Lung (tissue), 12 donors: ENCODE results near the gene BAG5. TPM values are rescaled to one million over a fixed set of nuclear protein-coding genes. Genes with fewer than 3 reads are reported as not detected.

Experiments used
- ATAC-seq: fragments of 200-7000 bp; cut with Tn5 transposase; one replicate; pipeline ENCODE4 v1.9.1; 2020; ENCODE audit warnings: moderate number of reproducible peaks; ENCODE audit not compliant: insufficient read depth, low FRiP score
- DNase-seq, 3 donors: peaks; one replicate each; pipeline ENCODE4 v3.0.0-alpha.2; 2013 to 2017
- H3K27ac ChIP-seq, 2 donors: one replicate each; pipeline ENCODE4 v1.5.1; 2013; ENCODE audit warnings: mild to moderate bottlenecking in 2 of 2, moderate library complexity in 2 of 2, control low read depth in 1 of 2, inconsistent platforms in 1 of 2, low read depth in 1 of 2, low read length in 1 of 2
- H3K27me3 ChIP-seq, 3 donors: one replicate each; pipeline ENCODE4 v1.5.1; 2013; ENCODE audit warnings: low read length in 2 of 3; ENCODE audit not compliant: control insufficient read depth in 3 of 3, insufficient read depth in 3 of 3
- H3K36me3 ChIP-seq, 4 donors: one replicate each; pipeline ENCODE4 v1.5.1; 2013; ENCODE audit warnings: low read length in 4 of 4, mild to moderate bottlenecking in 1 of 4, moderate library complexity in 1 of 4; ENCODE audit not compliant: control insufficient read depth in 4 of 4, insufficient read depth in 4 of 4
- H3K4me1 ChIP-seq, 5 donors: one replicate each; pipeline ENCODE4 v1.5.1; 2013; ENCODE audit warnings: low read length in 5 of 5, mild to moderate bottlenecking in 2 of 5, moderate library complexity in 1 of 5; ENCODE audit not compliant: control insufficient read depth in 5 of 5, insufficient read depth in 5 of 5
- H3K4me3 ChIP-seq: one replicate; pipeline ENCODE4 v1.5.1; 2013; ENCODE audit warnings: mild to moderate bottlenecking, control low read depth, moderate library complexity
- H3K9ac ChIP-seq, 2 donors: one replicate each; pipeline ENCODE4 v1.5.1; 2013; ENCODE audit warnings: low read length in 2 of 2, control low read depth in 1 of 2; ENCODE audit not compliant: insufficient read depth in 1 of 2
- H3K9me3 ChIP-seq, 4 donors: one replicate each; pipeline ENCODE4 v1.5.1; 2013; ENCODE audit warnings: low read length in 3 of 4, mild to moderate bottlenecking in 1 of 4, moderate library complexity in 1 of 4; ENCODE audit not compliant: control insufficient read depth in 4 of 4, insufficient read depth in 3 of 4
- WGBS, 2 donors: extraction: QIAGEN DNeasy Blood & Tissue Kit; methylation state at CpG; one replicate each; pipeline ENCODE4 v1.1.7; 2013; 5-methylcytosine and 5-hydroxymethylcytosine counted together
- polyA plus RNA-seq, 2 donors: library from polyadenylated mRNA; stranded (reverse); fragments of 200-250 nt; gene quantifications; one replicate each; pipeline ENCODE4 v1.2.1, GENCODE V29; 2013
- total RNA-seq, 2 donors: library from RNA; depleted of rRNA in 1 of 2; stranded (reverse); fragments of >200 nt in 1 of 2; gene quantifications; one replicate each; pipeline ENCODE4 v1.2.1, GENCODE V29; 2014 to 2021
- TF ChIP-seq, protein P1 (sequence below): IDR thresholded peaks from 2 replicates; pipeline ENCODE4 v1.5.1; 2012; ENCODE audit warnings: mild to moderate bottlenecking; ENCODE audit errors: control extremely low read depth, extremely low read depth
- donor health status: control.
- donor health status: control.
- donor health status: Bipolar disorder and iron deficiency.
- donor health status: healthy.
- donor health status: DM: yes; HTN: yes; CAD: no.

Gene BAG5
- total and polyA plus RNA-seq, 4 donors = 8.7 to 26.0 (median 18.5) TPM

DNA sequence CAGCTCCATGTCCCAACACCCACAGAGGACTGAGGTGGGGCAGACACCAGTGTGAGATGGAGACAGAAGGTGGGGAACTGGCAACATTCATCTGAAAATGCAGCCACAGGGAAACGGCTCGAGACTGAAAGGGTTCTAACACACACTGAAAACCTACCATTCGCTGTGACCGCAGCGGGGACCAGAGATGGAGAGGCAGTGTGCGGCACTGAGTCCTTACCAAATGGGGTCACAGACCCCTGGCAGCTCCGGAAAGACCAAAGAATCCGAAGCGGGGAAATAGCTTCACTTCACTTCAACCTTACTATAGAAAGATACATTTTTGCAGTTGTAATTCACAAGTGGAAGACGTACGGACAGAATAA, 9.6 kb downstream of the BAG5 start:
- H3K36me3 ChIP-seq = peaks cover 0 to 2% (median 0%) of the 10 kb centered on the region in 4 donors
- H3K4me3 ChIP-seq = no peak overlapping the region
- ATAC-seq (no peak), DNase-seq (no peak)
- 95 to 96% methylated on average over 11 of the region's 11 CpGs for WGBS, 2 donors
- peak overlapping the region; percentile 51 to 90 for H3K27ac ChIP-seq
- H3K9me3 ChIP-seq = no peaks in the 10 kb centered on the region
- H3K9ac ChIP-seq = no peak overlapping the region
- H3K4me1 ChIP-seq = peaks cover 0 to 17% (median 14%) of the 10 kb centered on the region in 5 donors
- TF ChIP-seq, protein P1, sequence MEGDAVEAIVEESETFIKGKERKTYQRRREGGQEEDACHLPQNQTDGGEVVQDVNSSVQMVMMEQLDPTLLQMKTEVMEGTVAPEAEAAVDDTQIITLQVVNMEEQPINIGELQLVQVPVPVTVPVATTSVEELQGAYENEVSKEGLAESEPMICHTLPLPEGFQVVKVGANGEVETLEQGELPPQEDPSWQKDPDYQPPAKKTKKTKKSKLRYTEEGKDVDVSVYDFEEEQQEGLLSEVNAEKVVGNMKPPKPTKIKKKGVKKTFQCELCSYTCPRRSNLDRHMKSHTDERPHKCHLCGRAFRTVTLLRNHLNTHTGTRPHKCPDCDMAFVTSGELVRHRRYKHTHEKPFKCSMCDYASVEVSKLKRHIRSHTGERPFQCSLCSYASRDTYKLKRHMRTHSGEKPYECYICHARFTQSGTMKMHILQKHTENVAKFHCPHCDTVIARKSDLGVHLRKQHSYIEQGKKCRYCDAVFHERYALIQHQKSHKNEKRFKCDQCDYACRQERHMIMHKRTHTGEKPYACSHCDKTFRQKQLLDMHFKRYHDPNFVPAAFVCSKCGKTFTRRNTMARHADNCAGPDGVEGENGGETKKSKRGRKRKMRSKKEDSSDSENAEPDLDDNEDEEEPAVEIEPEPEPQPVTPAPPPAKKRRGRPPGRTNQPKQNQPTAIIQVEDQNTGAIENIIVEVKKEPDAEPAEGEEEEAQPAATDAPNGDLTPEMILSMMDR = no peak
- H3K27me3 ChIP-seq = no peaks in the 10 kb centered on the region

DNA sequence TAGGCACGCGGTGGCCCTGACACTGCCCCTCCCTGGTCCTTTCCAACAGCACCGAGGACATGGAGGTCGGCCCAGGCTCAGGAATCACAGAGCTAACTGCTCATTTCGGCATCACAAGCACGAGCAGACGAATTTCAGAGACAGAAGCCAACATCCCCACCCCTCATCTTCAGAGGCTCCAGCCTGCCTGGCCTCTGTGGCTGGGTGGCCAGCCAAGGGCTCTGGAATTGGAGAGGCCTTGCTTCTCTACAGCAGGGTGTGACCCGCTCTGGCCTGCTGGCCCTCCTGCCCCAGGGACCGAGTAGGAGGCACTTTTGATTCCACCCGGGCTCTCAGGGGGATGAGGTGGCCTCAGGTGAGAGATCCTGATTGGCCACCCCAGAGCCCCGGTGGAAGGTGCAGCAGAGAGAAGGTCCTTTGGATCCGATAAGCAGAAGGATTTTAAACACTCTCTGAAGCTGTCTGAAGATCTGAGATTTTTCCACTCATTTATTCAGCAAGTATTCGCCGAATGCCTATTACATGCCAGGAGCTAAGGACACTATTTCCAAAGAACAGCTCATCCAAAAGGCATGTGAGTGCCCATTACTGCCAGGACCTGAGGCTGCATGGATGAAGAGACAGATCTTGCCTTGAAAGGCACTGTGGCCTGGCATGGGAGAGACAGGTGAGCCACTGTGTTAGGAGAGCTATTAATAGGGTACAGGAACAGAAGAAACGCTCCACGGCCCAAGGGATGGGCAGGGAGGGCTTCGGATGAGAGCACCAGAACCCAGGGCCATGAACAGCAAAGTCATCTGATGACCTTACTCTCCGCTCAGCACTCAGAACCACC, 10.2 kb downstream of the BAG5 start:
- 63 to 79% methylated on average over 18 of the region's 18 CpGs for WGBS, 2 donors
- Histone ChIP-seq H3K4me1 (peaks cover 0 to 16% (median 12%) of the 10 kb centered on the region in 5 donors), H3K27me3 (no peaks in the 10 kb centered on the region), H3K9me3 (no peaks in the 10 kb centered on the region), H3K4me3 (no peak overlapping the region), H3K9ac (peak overlapping the region in 1 of 2 donors; percentile 29), H3K27ac (peak overlapping the region; percentile 82 to 90), H3K36me3 (peaks cover 0 to 2% (median 0%) of the 10 kb centered on the region in 4 donors)
- TF ChIP-seq, protein P1 = no peak
- DNase-seq = no peak
- peak; percentile 50 for ATAC-seq

DNA sequence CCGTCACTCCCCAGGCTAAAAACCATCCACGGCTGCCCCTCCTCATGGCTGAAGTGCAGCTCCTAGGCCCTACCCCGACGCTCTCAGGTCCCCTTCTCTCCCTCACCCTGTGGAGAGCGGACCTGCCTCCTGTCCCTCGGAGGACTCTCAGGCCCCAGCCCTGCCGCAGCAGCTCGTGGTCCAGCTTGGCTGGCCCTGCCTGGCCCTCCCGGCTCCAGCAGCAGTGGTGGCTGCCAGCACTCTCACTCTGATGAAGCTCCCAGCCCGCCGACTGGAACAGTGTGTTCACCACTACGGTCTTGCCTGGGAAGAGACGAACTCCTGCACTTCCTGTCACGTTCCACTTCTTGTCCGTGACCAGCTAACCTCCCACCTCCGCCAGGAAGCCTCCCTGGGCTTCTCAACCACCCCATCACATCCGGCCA, 11.1 kb downstream of the BAG5 start:
- H3K9ac ChIP-seq = no peak overlapping the region
- no peaks in the 10 kb centered on the region for H3K9me3 ChIP-seq
- H3K36me3 ChIP-seq = peaks cover 0 to 2% (median 0%) of the 10 kb centered on the region in 4 donors
- no peak for ATAC-seq
- no peaks in the 10 kb centered on the region for H3K27me3 ChIP-seq
- TF ChIP-seq, protein P1 = no peak
- peak overlapping the region; percentile 82 to 90 for H3K27ac ChIP-seq
- 77 to 79% methylated on average over 17 of the region's 17 CpGs for WGBS, 2 donors
- peaks cover 0 to 16% (median 5%) of the 10 kb centered on the region in 5 donors for H3K4me1 ChIP-seq
- no peak overlapping the region for H3K4me3 ChIP-seq
- no peak for DNase-seq
